GM06990 (cell line): Measurements from ENCODE around the gene GAST.

Source experiments
- DNase-seq: peaks from one replicate; pipeline ENCODE4 v3.0.0-alpha.2; 2011; ENCODE audit not compliant: insufficient read length; ENCODE audit errors: extremely low read depth
- H3K27me3 ChIP-seq: replicated peaks from 2 replicates; pipeline ENCODE4 v1.6.0; 2011; ENCODE audit warnings: low read length; ENCODE audit not compliant: control insufficient read depth, insufficient read depth
- H3K36me3 ChIP-seq: 2 replicates; pipeline ENCODE4 v1.5.1; 2011; ENCODE audit warnings: low read length; ENCODE audit not compliant: control insufficient read depth, insufficient read depth
- H3K4me3 ChIP-seq: replicated peaks from 2 replicates; pipeline ENCODE4 v1.5.1; 2011; ENCODE audit warnings: low read depth, mild to moderate bottlenecking, control low read depth, low read length
- CTCF ChIP-seq: IDR thresholded peaks from 2 replicates; pipeline ENCODE4 v1.5.1; 2011; ENCODE audit warnings: low read length, control low read depth, mild to moderate bottlenecking, inconsistent platforms; ENCODE audit not compliant: insufficient read depth, poor library complexity, severe bottlenecking

GAST gene

GRCh38 chr17:41735744-41736143 lies 23.6 kb downstream of the GAST start:
- DNase-seq: no peak
- Histone ChIP-seq H3K36me3 (no peaks in the 10 kb centered on the region), H3K4me3 (no peak overlapping the region), H3K27me3 (peaks cover 1% of the 10 kb centered on the region)
- TF ChIP-seq CTCF: no peak

- H3K27me3 ChIP-seq: peaks cover 1% of the 10 kb centered on the region
- DNase-seq: no peak
- H3K4me3 ChIP-seq: no peak overlapping the region
- no peak for TF ChIP-seq CTCF
- no peaks in the 10 kb centered on the region for H3K36me3 ChIP-seq
These were observed 25.0 kb downstream of the GAST start for GRCh38 chr17:41736983-41737679.

- DNase-seq: no peak
- H3K4me3 ChIP-seq: no peak overlapping the region
- peaks cover 1% of the 10 kb centered on the region for H3K27me3 ChIP-seq
- no peak for TF ChIP-seq CTCF
- H3K36me3 ChIP-seq: no peaks in the 10 kb centered on the region
These were observed 25.5 kb downstream of the GAST start for GRCh38 chr17:41737680-41738023.

DNA sequence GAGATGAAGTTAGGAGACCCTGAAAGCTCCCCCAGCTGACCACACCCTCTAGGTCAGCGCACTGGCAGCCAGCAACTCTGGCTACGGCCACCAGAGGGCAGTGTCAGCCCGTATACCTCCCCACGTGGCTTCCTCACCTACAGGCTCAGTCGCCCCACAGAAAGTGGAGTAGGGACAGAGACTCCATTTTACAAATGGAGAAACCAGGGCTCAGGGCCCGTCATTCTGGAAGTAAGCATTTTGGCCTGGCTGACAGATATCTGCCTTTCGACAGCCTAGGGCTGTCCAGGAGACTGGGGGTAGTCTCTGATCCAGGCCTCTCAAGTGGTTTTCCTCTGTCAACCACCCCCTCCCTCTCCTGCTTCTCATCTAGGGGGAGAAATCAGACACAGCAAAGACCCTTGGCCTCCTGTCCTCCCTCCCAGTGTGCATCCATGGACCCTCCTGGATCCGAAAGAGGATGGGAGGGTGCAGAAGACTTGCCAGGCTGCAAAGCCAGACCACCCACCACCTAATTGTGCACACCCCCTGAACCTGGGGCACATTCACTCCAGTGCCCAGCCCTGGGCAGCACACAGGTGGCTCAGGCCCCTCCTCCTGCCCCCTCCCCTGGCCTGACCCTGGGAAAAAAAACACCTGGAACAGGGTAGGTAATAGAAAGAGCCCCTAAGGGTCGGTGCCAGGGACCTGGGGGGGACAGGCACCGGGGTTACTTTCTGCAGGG lies 26.1 kb downstream of the GAST start:
- DNase-seq: peak; percentile 77
- TF ChIP-seq CTCF: peak; percentile 97
- Histone ChIP-seq H3K4me3 (no peak overlapping the region), H3K27me3 (peaks cover 1% of the 10 kb centered on the region; the same call in 1 of the 2 replicates), H3K36me3 (no peaks in the 10 kb centered on the region)

DNA sequence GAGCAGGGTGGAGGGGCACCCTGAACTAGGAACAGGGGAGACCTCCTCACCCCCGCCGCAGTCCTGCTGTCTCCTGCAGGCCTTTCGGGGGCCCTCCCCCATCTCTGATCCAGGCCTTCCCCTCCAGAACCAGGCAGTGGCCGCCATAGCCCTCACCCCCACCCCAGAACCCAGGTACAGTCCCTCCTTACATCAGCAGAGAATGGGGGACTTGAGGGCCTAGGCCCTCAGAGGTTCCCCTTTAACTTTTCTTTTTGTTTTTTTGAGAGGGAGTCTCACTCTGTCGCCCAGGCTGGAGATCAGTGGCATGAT lies 26.6 kb downstream of the GAST start:
- no peak for TF ChIP-seq CTCF
- no peak for DNase-seq
- H3K36me3 ChIP-seq: no peaks in the 10 kb centered on the region
- H3K27me3 ChIP-seq: no peaks in the 10 kb centered on the region; the same call in 1 of the 2 replicates
- H3K4me3 ChIP-seq: no peak overlapping the region
